Tibial nerve (tissue), 4 donors: ENCODE data around the gene LTF.
"Not testable (repeated sequence)": the region's sequence is repeated elsewhere in the genome, so short reads cannot be mapped to it uniquely, and the experiment has no call there.

Source experiments
- EP300 ChIP-seq, 2 donors: sonication (generic); formaldehyde crosslinking; IDR thresholded peaks; one replicate each; pipeline ENCODE4 v1.6.1; 2017; ENCODE audit warnings: antibody characterized with exemption in 2 of 2, mild to moderate bottlenecking in 1 of 2
- POLR2A ChIP-seq, 2 donors: fragments of 450-650 bp; IDR thresholded peaks; one replicate each; pipeline ENCODE4 v1.6.1; 2017; ENCODE audit warnings: antibody characterized with exemption in 2 of 2, mild to moderate bottlenecking in 2 of 2, moderate library complexity in 2 of 2
- TF ChIP-seq, protein P1 (sequence below), 5 experiments: fragments of 200-600 bp in 3 of 5; fragments of 450-650 bp in 2 of 5; sonication (generic) in 3 of 5; IDR thresholded peaks; one replicate each; pipeline ENCODE4 v1.5.1; 2016 to 2019; ENCODE audit warnings: antibody characterized with exemption in 5 of 5, mild to moderate bottlenecking in 3 of 5, moderate library complexity in 2 of 5

DNA sequence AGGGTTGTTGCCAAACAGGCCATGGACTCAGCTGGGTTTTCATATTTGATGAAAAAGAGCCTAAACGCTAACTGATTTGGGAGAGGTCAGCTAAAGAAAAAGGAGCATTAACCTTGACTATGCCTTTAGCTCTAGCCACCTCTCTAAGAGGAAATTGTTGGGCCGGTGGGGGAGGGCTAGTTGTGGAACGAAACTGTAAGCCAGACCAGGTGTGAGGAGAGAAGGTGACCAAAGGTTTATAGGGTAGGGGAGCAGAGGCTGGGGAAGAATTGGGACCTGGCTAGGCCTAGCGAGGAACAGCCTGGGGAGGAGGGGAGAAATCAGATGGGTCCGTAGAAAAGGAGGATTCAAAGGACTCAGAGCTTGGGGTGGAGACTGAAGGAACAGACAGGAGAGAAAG, 73.2 kb downstream of the LTF start:
- TF ChIP-seq, protein P1, sequence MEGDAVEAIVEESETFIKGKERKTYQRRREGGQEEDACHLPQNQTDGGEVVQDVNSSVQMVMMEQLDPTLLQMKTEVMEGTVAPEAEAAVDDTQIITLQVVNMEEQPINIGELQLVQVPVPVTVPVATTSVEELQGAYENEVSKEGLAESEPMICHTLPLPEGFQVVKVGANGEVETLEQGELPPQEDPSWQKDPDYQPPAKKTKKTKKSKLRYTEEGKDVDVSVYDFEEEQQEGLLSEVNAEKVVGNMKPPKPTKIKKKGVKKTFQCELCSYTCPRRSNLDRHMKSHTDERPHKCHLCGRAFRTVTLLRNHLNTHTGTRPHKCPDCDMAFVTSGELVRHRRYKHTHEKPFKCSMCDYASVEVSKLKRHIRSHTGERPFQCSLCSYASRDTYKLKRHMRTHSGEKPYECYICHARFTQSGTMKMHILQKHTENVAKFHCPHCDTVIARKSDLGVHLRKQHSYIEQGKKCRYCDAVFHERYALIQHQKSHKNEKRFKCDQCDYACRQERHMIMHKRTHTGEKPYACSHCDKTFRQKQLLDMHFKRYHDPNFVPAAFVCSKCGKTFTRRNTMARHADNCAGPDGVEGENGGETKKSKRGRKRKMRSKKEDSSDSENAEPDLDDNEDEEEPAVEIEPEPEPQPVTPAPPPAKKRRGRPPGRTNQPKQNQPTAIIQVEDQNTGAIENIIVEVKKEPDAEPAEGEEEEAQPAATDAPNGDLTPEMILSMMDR (IDR thresholded peaks at IDR 0.05) = not testable (repeated sequence)
- not testable (repeated sequence) for TF ChIP-seq POLR2A, EP300 (IDR thresholded peaks at IDR 0.05)
